Stimulated activated naive CD8-positive, alpha-beta T cell treated with anti-CD3 and anti-CD28 coated beads, Interleukin-15, Interleukin-2, amounts not matched to agents 100 ng/mL and 50 ng/mL, for 24 hours (primary cell): Measurements from ENCODE around the gene PARP16.

ENCODE experiments used
- H3K27ac Mint-ChIP-seq: one replicate; pipeline ENCODE4 v1.8.0; 2021; ENCODE audit warnings: mild to moderate bottlenecking, mixed read lengths
- H3K27me3 Mint-ChIP-seq: one replicate; pipeline ENCODE4 v1.8.0; 2021; ENCODE audit warnings: mixed read lengths
- H3K36me3 Mint-ChIP-seq: one replicate; pipeline ENCODE4 v1.8.0; 2021; ENCODE audit warnings: low read depth, mixed read lengths
- H3K4me1 Mint-ChIP-seq: one replicate; pipeline ENCODE4 v1.8.0; 2021; ENCODE audit warnings: low read depth, mixed read lengths
- H3K4me3 Mint-ChIP-seq: one replicate; pipeline ENCODE4 v1.8.0; 2021; ENCODE audit warnings: mild to moderate bottlenecking, mixed read lengths
- H3K9me3 Mint-ChIP-seq: one replicate; pipeline ENCODE4 v1.8.0; 2021; ENCODE audit warnings: mixed read lengths

The PARP16 gene

DNA sequence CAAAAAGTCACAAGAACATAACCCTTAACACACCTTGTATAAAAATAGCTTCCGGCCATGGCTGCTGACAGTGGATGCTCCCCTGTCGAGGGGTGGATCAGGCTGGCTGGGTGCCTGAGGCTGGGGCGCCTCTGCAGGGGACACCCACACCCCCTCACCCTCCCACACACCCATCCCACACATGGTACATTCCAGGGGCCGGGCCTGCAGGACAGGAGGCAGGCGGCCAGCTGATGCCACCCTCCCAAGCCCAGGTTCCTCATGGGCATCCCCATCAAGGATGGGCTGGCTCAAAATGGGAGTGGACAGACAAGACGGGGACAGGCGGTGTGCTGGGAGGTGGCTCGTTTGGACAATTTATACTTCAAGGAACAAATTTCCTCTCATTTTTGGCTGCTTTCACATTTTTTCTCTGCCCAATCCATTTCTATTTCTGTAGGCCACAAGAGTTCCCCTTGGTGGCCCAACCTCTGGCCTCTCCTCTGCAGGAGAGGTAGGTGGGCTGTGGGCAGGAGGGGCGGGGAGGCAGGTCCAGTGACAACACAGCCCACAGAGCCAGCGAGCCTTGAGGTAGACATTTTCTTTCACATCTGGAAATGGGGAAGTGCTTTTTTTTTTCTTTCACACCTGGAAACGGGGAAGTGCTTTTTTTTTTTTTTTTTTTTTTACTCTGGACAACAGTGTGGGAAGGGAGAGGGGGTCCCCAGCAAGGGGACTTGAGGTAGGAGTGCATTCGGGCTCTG, 41.1 kb upstream of the PARP16 start:
- H3K9me3 Mint-ChIP-seq: no peaks in the 10 kb centered on the region
- H3K4me1 Mint-ChIP-seq: no peaks in the 10 kb centered on the region
- H3K36me3 Mint-ChIP-seq: no peaks in the 10 kb centered on the region
- no peak overlapping the region for H3K27ac Mint-ChIP-seq
- H3K27me3 Mint-ChIP-seq: no peaks in the 10 kb centered on the region
- no peak overlapping the region for H3K4me3 Mint-ChIP-seq

DNA sequence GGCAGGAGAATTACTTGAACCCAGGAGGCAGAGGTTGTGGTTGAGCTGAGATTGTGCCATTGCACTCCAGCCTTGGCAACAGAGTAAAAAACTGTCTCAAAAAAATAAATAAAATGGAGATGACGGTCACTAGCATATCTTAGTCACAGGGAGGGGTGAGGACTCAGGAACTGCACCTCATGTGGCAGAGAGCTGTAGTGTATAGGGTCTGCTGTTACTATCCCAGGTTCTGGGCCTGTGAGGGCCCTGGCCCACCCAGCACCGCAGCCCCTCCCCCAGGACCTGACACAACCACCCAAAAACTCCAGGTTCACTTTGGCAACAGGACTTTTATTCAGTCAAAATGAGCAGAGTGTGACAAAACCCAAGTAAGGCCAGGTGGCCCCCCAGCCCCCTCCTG, 40.1 kb upstream of the PARP16 start:
- Mint-ChIP-seq H3K9me3 (no peaks in the 10 kb centered on the region), H3K36me3 (no peaks in the 10 kb centered on the region), H3K27me3 (peaks cover 7% of the 10 kb centered on the region), H3K4me3 (no peak overlapping the region), H3K27ac (no peak overlapping the region), H3K4me1 (no peaks in the 10 kb centered on the region)

DNA sequence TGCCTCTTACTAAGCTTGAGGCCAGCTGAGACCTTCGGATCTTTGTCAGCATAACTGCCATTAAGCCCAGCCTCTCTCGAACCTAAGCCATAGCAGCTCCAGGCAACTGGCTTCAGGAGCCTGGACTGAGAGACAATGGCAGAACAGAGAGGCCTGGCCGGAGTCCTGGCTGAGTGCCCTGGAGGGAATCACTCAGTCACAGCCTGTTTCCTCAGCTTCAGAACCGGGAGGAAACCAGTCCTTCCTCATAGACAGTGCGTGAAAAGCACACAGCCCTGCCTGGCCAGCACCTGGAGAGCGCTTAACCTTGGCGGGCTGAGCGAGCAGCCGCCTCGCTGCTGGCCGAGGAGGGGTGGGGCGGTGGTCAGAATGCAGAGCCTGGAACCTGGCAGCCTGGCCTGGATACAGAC, 39.4 kb upstream of the PARP16 start:
- Mint-ChIP-seq H3K27me3 (peaks cover 11% of the 10 kb centered on the region), H3K27ac (no peak overlapping the region), H3K9me3 (no peaks in the 10 kb centered on the region), H3K4me3 (no peak overlapping the region), H3K36me3 (no peaks in the 10 kb centered on the region), H3K4me1 (no peaks in the 10 kb centered on the region)

DNA sequence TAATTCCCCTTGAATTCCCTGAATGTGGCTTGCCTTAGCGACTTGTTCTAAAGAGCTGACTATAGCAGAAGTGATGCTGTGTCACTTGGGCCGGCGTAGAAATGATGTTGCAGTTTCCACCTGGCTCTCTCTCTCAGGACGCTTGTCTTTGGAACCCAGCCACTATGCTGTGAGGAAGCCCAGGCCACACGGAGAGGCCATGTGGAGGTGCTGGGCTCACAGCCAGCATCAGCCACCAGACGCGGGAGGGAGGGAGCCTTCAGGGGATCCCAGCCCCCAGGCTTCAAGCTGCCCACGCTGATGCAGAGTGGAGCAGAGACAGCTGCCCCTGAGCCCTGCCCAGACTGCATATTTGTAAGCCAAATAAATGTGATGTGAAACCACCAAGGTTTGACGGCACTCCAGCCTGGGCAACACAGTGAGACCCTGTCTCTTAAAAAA, 36.4 kb upstream of the PARP16 start:
- H3K27ac Mint-ChIP-seq: no peak overlapping the region
- H3K4me1 Mint-ChIP-seq: no peaks in the 10 kb centered on the region
- no peaks in the 10 kb centered on the region for H3K36me3 Mint-ChIP-seq
- H3K9me3 Mint-ChIP-seq: no peaks in the 10 kb centered on the region
- no peak overlapping the region for H3K4me3 Mint-ChIP-seq
- H3K27me3 Mint-ChIP-seq: peaks cover 15% of the 10 kb centered on the region

DNA sequence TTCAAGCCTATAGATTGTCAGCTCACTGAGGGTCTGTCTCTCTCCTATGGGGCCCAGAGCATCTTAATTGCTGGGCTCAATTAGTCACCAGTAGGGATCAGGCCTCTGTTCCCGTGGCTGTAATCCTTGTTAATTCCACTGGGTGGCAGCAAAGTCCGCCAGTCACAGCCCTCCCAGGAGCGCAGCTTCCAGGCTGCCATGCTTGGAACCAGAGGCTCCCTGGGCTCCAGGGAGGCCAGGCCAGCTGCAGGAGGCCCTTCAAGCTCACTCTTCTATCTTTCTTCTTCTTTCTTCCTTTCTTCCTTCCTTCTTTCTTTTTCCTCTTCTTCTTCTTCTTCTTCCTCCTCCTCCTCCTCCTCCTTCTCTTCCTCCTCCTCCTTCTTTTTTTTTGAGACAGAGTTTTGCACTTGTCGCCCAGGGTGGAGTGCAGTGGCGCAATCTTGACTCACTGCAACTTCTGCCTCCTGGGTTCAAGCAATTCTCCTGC, 32.2 kb upstream of the PARP16 start:
- no peak overlapping the region for H3K27ac Mint-ChIP-seq
- H3K36me3 Mint-ChIP-seq: no peaks in the 10 kb centered on the region
- peaks cover 15% of the 10 kb centered on the region for H3K27me3 Mint-ChIP-seq
- H3K4me3 Mint-ChIP-seq: no peak overlapping the region
- no peaks in the 10 kb centered on the region for H3K9me3 Mint-ChIP-seq
- no peaks in the 10 kb centered on the region for H3K4me1 Mint-ChIP-seq

DNA sequence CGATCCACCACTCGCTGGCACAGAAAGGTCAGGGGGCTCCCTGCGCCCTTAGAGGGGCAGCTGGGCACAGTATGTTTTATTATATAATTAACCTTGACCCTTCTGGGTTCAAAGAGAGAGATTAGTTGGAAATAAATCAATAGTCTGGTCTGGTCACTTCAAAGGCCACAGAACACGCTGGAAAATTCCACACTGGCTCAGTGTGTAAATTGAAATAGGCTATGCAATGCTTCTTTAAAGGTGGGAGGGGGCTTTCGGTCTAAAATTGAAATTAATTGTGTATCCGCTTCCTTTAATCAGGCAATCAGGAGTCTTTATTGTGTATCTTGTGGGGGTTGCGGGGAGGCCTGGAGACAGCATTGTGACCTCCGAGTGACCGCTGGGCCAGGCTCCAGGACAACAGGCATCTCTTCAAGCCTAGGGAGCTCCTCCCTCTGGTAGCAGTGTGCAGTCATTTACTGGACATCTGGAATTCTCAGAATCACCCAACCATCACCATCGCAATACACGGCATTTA, 25.8 kb upstream of the PARP16 start:
- no peaks in the 10 kb centered on the region for H3K9me3 Mint-ChIP-seq
- no peak overlapping the region for H3K27ac Mint-ChIP-seq
- no peaks in the 10 kb centered on the region for H3K4me1 Mint-ChIP-seq
- H3K27me3 Mint-ChIP-seq: no peaks in the 10 kb centered on the region
- no peak overlapping the region for H3K4me3 Mint-ChIP-seq
- no peaks in the 10 kb centered on the region for H3K36me3 Mint-ChIP-seq

DNA sequence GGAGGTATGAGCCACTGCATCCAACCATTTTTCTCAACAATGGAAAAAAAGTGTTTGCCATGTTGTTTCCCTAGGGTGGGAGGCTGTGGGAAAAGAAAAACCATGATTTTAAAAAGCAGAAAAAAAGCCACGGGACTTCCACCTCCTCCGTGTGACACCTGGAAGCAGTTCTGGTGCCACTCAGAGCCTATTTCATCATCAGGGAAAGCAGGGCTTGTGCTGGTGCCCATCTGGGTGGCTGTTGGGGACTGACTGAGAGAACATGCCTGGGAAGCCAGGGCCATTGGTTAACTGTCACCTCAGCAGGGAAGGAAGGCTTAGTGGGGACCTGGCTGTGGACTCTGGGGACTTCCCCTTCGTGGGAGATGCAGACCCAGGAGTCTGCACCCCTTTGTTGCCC, 25.1 kb upstream of the PARP16 start:
- Mint-ChIP-seq H3K27me3 (no peaks in the 10 kb centered on the region), H3K9me3 (no peaks in the 10 kb centered on the region), H3K4me1 (peaks cover under 1% of the 10 kb centered on the region), H3K36me3 (no peaks in the 10 kb centered on the region), H3K4me3 (no peak overlapping the region), H3K27ac (no peak overlapping the region)

DNA sequence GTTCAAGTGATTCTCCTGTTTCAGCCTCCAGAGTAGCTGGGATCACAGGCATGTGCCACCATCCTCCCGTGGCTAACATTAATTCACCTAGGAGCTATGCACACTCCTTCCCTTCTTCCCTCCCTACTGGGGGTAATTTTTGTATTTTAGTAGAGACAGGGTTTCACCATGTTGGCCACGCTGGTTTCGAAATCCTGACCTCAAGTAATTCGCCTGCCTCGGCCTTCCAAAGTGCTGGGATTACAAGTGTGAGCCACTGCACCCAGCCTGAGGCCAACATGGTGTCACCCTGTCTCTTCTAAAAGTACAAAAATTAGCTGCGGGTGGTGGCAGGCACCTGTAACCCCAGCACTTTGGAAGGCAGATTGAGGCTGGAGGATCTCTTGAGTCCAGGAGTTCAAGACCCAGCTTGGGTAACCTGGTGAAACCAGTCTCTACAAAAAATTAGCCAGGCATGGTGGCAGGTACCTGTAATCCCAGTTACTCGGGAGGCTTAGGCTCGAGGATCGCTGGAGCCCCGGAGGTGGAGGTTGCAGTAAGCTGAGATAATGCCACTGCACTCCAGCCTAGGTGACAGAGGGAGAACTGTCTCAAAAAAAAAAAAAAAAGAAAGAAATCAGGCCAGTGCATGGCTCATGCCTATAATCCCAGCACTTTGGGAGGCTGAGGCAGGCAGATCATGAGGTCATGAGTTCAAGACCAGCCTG, 23.9 kb upstream of the PARP16 start:
- Mint-ChIP-seq H3K27ac (no peak overlapping the region), H3K9me3 (no peaks in the 10 kb centered on the region), H3K36me3 (no peaks in the 10 kb centered on the region), H3K4me3 (no peak overlapping the region), H3K4me1 (peaks cover 12% of the 10 kb centered on the region), H3K27me3 (no peaks in the 10 kb centered on the region)

DNA sequence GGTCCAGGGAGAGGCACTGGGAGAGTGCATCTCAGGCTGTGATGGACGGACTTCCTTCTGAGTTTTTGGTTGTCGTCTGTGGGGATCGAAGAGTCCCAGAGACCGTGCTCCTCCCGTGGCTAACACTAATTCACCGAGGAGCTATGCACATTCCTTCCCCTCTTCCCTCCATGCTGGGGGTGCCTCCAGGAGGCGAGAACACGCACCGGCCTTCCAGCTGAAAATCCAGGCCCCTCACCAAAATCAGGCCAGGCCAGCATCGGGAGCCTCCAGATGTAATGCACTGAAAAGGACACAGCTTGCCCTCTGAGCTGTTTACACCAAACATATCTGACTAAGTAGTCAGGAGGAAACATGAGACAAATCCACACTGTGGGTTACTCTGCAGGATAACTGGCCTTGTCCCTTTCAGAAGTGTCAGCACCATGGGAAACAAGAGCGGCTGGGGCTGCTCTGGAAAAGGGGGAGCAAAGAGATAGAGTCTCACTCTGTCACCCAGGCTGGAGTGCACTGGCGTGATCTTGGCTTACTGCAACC, 23.3 kb upstream of the PARP16 start:
- H3K27ac Mint-ChIP-seq: no peak overlapping the region
- H3K9me3 Mint-ChIP-seq: no peaks in the 10 kb centered on the region
- H3K27me3 Mint-ChIP-seq: no peaks in the 10 kb centered on the region
- no peak overlapping the region for H3K4me3 Mint-ChIP-seq
- H3K36me3 Mint-ChIP-seq: no peaks in the 10 kb centered on the region
- H3K4me1 Mint-ChIP-seq: peaks cover 16% of the 10 kb centered on the region

DNA sequence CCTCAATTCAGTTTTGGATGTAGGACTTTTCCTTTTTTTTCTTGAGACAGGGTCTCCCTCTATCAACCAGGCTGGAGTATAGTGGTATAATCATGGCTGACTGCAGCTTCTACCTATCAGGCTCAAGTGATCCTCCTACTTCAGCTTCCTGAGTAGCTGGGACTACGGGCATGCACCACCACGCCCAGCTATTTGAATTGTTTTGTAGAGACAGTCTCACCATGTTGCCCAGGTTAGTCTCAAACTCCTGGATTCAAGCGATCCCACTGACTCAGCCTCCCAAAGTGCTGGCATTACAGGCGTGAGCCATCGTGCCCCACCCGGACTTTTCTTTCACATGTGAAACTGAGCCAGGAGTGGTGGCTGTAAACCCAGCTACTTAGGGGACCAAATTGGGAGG, 21.3 kb upstream of the PARP16 start:
- H3K4me1 Mint-ChIP-seq: peaks cover 33% of the 10 kb centered on the region
- H3K27ac Mint-ChIP-seq: no peak overlapping the region

DNA sequence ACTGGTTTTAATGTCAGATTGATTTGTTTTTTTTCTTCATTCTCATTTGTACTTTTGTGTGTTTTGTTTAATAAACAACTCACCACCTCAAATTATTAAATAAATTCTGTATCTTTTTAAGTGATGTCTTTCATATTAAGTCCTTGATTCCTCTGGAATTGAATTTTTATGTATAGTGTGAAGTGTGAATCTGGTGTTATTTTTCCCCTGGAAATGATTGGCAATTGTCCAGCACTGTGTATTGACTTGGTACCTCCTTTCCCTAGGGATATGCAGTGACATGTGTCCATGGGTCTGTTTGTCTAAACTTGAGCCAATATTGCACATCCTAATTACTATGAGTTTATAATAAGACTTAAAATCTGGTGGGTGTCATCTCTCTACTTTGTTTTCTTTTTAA, 19.9 kb upstream of the PARP16 start:
- H3K27ac Mint-ChIP-seq: no peak overlapping the region
- no peaks in the 10 kb centered on the region for H3K27me3 Mint-ChIP-seq
- H3K4me3 Mint-ChIP-seq: no peak overlapping the region
- peaks cover 33% of the 10 kb centered on the region for H3K4me1 Mint-ChIP-seq
- H3K36me3 Mint-ChIP-seq: peaks cover 3% of the 10 kb centered on the region
- H3K9me3 Mint-ChIP-seq: no peaks in the 10 kb centered on the region

More for the DNA sequence above, 21.3 kb upstream of the PARP16 start:
- peaks cover 3% of the 10 kb centered on the region for H3K36me3 Mint-ChIP-seq
- H3K27me3 Mint-ChIP-seq: no peaks in the 10 kb centered on the region
- H3K9me3 Mint-ChIP-seq: no peaks in the 10 kb centered on the region
- no peak overlapping the region for H3K4me3 Mint-ChIP-seq

DNA sequence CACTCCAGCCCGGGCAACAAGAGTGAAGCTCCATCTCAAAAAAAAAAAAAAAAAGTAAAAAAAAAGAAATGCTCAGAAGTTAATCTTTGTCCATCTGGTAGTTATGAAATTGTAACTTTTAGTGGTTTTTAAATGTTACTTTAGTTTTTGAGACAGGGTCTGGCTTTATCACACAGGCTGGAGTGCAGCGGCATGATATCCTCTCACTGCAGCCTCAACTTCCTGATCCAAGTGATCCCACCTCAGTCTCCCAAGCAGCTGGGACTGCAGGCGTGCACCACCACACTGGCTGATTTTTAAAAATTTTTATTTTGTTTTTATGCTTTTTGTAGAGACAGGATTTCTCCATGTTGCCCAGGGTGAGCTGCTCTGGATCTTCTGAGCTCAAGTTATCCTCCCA, 19.1 kb upstream of the PARP16 start:
- no peak overlapping the region for H3K4me3 Mint-ChIP-seq
- H3K27ac Mint-ChIP-seq: no peak overlapping the region
- H3K27me3 Mint-ChIP-seq: no peaks in the 10 kb centered on the region
- peaks cover 3% of the 10 kb centered on the region for H3K36me3 Mint-ChIP-seq
- peaks cover 34% of the 10 kb centered on the region for H3K4me1 Mint-ChIP-seq
- no peaks in the 10 kb centered on the region for H3K9me3 Mint-ChIP-seq

DNA sequence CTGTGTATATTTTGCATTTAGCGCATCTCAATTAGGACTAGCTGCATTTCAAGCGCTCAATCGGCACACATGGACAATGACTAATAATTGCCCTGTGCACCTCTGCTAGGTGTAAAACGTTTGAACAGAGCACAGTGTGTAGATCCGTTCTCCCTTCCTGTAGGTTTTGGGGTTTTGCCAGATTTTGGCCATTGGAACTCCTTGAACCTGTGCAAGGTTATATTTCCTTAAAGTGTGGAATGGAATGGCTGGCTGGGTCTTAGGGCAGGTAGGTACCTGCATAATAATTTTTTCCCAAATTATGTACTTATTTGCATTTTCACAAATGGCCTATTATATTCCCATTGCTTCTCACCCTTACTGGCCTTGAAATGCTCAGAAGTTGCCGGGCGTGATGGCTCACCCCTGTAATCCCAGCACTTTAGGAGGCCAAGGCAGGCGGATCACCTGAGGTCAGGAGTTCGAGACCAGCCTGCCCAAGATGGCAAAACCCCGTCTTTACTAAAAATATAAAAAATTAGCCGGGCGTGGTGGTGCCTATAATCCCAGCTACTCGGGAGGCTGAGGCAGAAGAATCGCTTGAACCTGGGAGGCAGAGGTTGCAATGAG, 18.6 kb upstream of the PARP16 start:
- Mint-ChIP-seq H3K36me3 (peaks cover 3% of the 10 kb centered on the region), H3K27ac (peak overlapping the region; percentile 98)

DNA sequence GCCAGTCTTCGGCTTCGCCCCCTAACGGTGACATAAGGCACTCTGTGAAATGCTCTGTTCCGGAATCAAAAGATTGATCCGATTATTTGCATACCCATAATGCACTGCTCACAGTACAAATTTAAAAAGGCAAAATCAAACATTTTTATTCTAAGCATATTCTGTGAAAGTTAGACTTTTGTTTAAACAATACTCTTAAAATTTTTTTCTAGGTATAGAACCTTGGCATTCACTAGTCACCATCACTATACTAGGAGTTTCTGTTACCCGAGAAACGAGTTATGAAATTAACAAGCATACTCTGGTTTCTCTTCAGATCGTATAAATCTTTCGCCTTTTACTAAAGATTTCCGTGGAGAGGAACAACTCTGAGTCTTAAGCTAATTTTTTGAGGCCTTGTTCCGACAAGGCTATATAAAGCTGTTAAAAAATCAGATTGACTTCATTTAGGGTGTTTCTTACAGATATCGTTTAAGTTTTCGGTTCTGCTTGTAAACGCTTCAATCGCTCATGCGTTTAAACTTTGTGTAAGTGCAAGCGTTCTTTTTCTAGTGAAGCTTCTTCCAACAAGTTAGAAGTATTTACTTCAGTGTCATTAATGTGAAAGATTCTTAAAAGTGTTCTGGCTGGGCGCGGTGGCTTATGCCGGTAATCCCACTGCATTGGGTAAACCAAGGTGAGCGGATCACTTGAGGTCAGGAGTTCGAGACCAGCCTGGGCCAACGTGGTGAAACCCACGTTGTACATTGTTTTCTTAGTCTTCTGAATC, 17.9 kb upstream of the PARP16 start, which contains the start of gene RNU5B-1:
TSS of gene RNU5B-1 (plus strand) at position 297 of the 769 bp plus-strand sequence.
- Mint-ChIP-seq H3K4me3 (peak within 1 kb of the TSS; percentile 91), H3K9me3 (no peaks in the 10 kb centered on the region), H3K27ac (peak within 1 kb of the TSS; percentile 98), H3K4me1 (peaks cover 46% of the 10 kb centered on the region), H3K36me3 (peaks cover 3% of the 10 kb centered on the region), H3K27me3 (no peaks in the 10 kb centered on the region)

More for the DNA sequence above, 18.6 kb upstream of the PARP16 start:
- Mint-ChIP-seq H3K4me1 (peaks cover 39% of the 10 kb centered on the region), H3K9me3 (no peaks in the 10 kb centered on the region), H3K27me3 (no peaks in the 10 kb centered on the region), H3K4me3 (peak overlapping the region; percentile 91)
